ENCODE results near the gene TMEM89. TPM values are rescaled to one million over a fixed set of nuclear protein-coding genes. Genes with fewer than 3 reads are reported as not detected.
A peak's percentile ranks its signal among the peaks of the same experiment; 100 is the strongest.

The TMEM89 gene
- total RNA-seq, 1 experiment from 2014 or later: not detected

DNA sequence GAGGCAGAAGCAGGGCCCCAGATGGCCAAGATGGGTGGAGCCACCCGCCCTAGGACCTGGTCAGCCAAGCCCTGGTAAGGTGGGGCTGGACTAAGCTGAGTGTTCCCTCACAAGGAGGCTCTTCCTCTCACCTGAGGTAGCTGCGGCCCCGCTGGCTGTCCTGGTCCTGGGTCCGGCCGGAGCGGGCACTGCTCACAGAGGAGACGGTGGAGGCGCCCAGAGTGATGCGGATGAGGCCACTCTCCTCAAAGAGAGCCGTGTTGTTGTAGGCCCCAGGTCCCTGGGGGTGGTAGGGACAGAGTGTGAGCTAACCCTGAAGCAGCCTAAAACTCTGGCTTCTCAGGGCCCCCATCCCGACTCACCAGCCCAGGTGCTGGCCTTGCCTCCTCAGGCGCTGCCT is 21.0 kb upstream of the TMEM89 start:
- DNase-seq (ENCODE audit: low read depth): no peak

DNA sequence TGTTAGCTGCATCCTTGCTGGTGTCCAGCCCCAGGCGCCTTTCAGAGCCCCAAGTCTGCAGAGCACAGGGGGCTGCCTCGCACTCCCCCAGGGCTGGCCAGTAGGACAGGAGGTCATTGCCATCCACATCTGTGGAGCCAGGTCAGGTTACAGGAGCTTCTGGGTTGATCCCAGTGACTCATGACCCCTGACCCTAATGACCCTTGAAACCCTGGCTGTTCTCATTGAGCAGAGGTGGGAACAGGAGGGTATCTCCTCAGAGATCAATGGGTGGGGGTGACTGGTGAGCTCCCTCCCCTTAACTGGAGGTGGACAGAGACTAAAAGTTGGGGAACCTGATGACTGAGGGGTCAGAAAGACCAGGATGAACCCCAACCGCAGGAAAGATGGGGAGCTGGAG is 19.8 kb upstream of the TMEM89 start:
- no peak for DNase-seq (ENCODE audit: low read depth)

- no peak for DNase-seq (ENCODE audit: low read depth)
Measured at GRCh38 chr3:48639944-48640606, 18.5 kb upstream of the TMEM89 start.

DNA sequence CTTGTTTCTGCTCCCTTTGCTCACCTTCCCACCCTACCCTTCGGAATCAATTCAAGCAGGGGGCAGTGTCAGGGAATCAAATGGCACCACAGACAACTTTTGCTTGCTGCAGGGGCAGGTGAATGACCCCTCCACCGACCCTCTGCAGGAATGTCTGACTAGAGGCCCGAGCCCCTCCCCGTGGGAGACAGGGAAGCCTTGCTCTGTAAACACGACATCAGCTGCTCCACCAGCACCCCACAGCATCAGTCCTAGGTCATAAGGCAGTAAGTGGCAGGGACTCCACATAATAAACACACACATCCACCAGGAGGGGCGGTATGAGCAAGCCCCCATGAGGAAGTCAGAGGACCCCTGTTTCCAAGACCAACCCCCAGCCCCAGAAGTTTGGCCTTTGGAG is 15.7 kb upstream of the TMEM89 start:
- DNase-seq (ENCODE audit: low read depth): no peak

DNA sequence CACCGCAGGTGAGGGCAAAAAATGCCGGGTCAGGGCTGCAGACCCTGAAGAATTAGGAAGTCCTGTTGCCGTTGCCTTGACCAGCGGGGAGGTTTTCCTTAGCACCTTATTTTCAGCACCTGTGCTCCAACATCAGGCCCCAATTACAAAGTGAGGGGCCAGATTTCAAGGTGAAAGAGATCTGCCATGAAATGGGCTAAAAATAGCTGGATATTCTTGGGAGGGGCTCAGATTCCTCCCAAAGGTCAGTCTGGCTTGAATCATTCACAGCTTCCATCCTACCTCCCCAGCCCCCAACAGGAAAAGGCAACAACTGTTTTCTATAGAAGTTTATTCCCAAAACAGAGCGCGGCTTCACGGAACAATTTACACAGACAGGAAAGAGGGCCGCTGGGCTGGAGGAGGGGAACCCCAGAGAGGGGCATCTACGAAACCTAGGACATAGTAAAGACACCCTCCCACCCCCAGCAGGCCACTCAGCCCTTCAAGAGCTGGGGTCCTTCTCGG is 14.6 kb upstream of the TMEM89 start:
- no peak for DNase-seq (ENCODE audit: low read depth)

GRCh38 chr3:48635222-48636021 is 13.9 kb upstream of the TMEM89 start, which contains the start of gene SLC26A6:
Gene SLC26A6 (minus strand): TSS chr3:48635461. CDS start chr3:48635393, 68 bp downstream.
- DNase-seq (ENCODE audit: low read depth): peak; percentile 96

- DNase-seq (ENCODE audit: low read depth): peak; percentile 56
Measured at GRCh38 chr3:48634661-48635221, 13.2 kb upstream of the TMEM89 start.

DNA sequence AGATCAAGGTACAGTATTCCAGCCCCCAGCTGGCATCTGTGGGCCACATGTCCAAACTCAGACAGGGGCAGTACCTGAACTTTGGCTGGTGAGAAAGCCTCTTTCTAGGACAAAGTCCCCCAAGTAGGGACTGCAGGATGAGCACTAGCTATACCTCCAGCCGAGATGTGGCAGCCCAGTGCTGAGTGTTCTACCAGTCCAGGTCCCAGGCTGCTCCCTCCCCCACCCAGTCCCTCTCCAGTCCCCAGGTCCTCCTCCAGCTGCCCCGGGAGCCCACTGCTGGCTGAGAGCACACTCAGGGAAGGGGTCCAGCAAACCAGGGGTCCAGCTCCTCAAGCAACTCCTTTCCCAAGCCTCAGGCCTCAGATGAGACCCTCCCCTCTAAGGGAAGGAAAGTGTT is 12.2 kb upstream of the TMEM89 start:
- no peak for DNase-seq (ENCODE audit: low read depth)

DNA sequence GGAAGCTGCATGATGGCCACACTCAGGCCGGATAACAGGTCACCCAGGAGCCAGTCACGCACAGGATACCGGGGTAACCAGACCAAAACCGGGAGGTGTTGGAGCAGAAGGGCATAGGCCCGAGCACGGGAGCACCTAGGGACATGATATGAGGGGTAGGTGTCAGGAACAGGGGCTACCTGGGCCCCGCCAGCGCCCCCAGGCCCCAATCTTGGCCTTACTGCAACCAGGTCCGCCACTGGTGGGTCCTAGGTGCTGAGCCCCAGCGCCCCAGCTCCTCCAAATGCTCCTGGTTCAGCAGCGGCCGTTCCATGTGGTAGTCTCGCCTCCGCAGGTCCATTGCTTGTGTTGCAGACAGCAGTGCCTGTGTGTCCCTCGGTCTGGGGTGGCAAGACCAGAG is 11.7 kb upstream of the TMEM89 start:
- no peak for DNase-seq (ENCODE audit: low read depth)

- peak; percentile 39 for DNase-seq (ENCODE audit: low read depth)
Measured at GRCh38 chr3:48631516-48632448, 10.2 kb upstream of the TMEM89 start.

DNA sequence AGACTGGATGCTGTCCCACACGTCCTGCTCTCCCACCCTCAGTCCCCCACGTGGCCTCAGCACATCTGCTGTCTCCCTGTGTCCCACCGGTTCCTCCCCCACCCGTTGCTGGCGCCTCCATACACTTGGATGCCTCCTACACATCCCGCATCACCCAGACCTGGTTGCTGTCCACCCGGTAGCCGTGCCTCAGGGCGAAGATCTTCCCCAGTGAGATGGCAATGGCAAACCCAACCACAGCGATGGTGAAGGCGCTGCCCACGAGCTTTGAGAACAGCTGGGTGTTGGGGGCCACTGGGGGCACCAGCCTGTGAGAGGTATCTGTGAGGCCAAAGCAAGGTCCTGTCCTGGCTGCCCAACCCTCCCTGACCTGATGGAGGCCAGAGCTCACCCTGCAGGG is 9.3 kb upstream of the TMEM89 start:
- no peak for DNase-seq (ENCODE audit: low read depth)

GRCh38 chr3:48630407-48630806 is 8.8 kb upstream of the TMEM89 start:
- no peak for DNase-seq (ENCODE audit: low read depth)

DNA sequence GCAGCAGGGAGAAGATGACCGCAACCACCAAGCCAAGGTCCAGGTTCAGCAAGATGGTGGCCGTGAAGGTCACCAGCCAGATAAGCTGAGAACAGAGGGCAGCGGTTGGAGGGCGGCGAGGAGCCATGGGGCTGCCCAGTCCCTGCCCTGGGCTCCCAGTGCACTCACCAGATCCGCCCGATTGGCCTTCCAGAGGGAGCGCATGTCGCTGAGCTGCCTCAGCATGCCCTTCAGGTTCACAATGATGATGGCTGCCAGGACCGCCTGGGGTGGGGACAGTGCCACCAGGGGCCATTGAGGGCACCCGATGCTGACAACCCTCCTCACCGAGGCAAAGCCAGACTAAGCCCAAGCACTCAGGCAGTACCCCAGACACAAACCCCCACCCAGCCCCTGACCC is 8.3 kb upstream of the TMEM89 start:
- DNase-seq (ENCODE audit: low read depth): no peak

DNA sequence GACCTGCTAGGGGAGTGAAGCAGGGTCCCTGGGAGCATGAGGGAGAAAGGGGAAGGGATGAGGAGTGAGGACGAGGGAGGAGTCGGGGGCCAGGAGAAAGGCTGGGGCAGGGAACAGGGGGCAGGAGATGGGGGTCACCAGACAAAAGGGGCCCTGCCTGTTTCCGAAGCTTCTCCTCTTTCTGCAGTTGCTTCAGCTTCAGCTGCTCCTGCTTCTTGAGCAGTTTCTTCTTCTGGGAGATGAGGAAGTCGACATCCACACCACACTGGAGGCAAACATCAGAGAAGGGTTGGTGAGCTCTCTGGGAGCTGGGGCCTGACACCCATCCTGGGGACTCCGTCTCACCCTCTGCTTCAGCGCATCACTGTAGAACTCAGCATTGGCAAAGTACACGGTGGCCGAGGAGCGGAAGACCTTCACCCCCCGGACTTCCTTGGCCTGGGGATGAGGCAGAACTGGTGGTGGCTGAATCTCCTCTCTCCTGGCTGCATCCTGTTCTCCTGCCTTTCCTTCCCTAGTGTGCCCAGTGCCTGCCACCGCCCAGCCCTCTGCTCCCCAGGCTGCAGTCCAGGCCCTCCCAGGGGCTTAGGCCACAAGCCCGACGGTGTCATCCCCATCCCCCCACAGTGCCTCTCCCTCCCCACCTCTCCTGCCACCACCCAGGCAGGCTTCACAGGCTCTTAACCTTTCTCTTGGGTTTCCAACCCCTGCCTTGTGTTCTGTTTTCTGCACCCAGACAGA is 6.9 kb upstream of the TMEM89 start:
- no peak for DNase-seq (ENCODE audit: low read depth)

DNA sequence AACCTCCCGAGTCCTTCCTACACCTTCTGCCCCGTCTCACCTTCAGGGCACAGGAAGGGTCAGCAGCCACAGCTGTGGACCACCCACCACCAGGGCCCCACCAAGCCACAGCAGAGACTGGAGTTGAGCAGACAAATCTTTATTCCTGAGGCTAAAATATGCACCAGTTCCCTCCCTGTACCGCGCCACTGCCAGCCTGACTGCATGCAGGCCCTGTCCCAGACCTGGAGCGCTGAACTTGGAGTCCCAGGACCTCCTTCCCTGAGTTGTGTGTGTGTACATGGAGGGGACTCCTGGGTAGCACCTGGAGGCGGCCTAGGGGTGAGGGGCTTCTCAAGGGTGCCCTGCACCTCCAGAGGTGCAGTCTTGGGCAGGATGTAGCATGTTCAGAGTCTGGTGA is 4.0 kb upstream of the TMEM89 start:
- no peak for DNase-seq (ENCODE audit: low read depth)

DNA sequence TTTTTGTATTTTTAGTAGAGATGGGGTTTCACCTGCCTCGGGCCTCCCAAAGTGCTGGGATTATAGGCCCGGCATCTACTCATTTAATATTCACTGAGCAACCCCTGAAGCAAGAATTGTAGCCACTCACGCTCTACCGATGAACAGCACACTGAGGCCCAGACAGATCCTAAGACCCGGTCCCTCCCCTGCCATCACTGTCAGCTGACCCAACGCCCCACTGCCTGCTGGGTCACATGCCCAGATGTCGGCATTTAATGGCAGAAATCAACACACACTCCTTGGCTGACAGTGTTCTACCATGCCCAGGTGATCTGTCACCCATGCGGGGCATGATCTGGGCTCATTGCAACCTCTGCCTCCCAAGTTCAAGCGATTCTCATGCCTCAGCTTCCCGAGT is 3.2 kb upstream of the TMEM89 start:
- DNase-seq (ENCODE audit: low read depth): no peak

GRCh38 chr3:48623851-48624547 is 2.4 kb upstream of the TMEM89 start:
- DNase-seq (ENCODE audit: low read depth): no peak

- DNase-seq (ENCODE audit: low read depth): no peak
Measured at GRCh38 chr3:48619541-48620524, 1.7 kb downstream of the TMEM89 start.

DNA sequence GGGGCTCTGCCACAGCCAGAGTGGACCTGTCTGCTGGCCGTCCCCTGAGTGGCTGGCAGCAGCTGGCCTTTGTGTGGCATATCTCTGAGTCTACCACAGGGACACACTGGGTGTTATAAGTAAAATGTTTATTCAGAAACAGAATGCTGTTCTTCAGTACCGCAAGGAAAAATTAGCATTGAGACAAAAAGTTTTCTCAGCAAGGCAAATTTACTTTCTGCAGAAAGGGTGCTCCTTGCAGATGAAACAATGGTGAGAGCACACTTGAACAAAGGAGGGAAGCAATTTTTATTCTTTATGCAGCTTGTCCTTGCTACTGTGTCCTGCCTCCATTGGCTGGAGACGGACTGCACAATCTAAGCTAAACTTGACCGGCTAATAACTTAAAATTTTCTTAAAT is 4.0 kb downstream of the TMEM89 start:
- no peak for DNase-seq (ENCODE audit: low read depth)

All from LHCN-M2 (cell line).